ENCODE results near the gene SYT15. TPM values are rescaled to one million over a fixed set of nuclear protein-coding genes. Genes with fewer than 3 reads are reported as not detected.
"Not testable (repeated sequence)": the region's sequence is repeated elsewhere in the genome, so short reads cannot be mapped to it uniquely, and the experiment has no call there.

The SYT15 gene
- total RNA-seq (2022) (1.5 and 2.2 TPM in 2 replicates), Bru-seq, nascent RNA (percentile 6 among the genes with signal in this experiment), BruChase-seq, experiment 1, labeled RNA remaining after a 6-hour chase (percentile 20 among the genes with signal in this experiment), BruChase-seq, experiment 2, labeled RNA remaining after a 2-hour chase (percentile 17 among the genes with signal in this experiment)
- long read RNA-seq = 0 reads

DNA sequence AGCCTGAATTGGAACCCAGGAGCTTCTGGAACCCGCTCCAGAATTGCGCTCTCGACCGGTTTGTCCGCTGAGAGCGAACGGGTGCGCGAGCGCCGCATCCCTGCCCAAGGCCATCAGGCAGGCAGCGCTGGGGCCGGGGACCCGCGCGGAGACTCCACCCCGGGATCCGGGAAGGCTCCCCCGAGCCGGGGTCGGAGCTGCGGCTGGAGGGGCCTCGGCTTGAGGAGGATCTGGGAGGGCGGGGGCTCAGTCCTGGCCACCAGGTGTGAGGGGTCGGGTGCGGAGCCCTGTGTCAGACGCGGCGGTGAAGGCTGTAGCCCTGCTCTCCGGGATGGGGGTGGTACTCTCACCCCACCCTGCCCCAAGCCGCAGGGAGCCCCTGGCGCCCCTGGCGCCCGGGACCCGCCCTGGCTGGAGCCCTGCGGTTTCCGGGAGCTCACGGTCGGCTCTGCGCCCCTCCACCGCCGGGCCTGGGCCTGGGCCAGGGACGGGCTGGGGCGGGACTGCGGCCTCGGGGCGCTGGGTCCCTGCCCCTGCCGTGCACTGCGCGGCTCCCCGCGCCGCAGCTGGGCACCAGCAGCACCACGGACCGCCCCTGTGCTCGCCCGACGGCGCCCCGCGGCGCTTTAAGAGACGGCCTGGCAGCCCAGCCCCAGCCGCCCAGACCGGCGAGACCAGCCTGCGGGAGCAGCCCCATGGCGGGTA is at the start of gene SYT15:
Gene SYT15, plus strand, starts transcription at position 655 of the 705 bp plus-strand sequence. Its CDS starts 41 bp downstream, at position 696.
- intact Hi-C loops (cut with micrococcal nuclease; ENCODE audit: unreplicated experiment); BruUV-seq (replicated peaks); H3K4me3 Mint-ChIP-seq (ENCODE audit: low read depth, unreplicated experiment); H3K4me1 Mint-ChIP-seq (ENCODE audit: low read depth, unreplicated experiment); DNase-seq; H3K36me3 Mint-ChIP-seq (ENCODE audit: insufficient read depth, unreplicated experiment); H3K9me3 Mint-ChIP-seq (ENCODE audit: low read depth, unreplicated experiment); CTCF ChIA-PET; H3K27me3 Mint-ChIP-seq (ENCODE audit: unreplicated experiment); H3K27ac Mint-ChIP-seq (ENCODE audit: unreplicated experiment): not testable (repeated sequence)

DNA sequence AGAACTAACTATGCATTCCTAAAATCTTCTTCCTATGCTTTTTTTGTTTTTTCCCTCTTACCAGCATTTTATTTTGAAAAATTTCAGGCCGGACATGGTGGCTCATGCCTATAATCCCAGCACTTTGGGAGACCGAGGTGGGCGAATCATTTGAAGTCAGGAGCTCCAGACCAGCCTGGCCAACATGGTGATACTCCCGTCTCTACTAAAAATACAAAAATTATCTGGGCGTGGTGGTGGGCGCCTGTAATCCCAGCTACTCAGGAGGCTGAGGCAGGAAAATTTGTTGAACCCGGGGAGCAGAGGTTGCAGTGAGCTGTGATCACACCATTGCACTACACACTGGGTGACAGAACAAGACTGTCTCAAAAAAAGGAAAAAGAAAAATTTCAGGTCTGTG is 49.2 kb upstream of the SYT15 start:
- H3K4me3 Mint-ChIP-seq (ENCODE audit: low read depth, unreplicated experiment); BruUV-seq (replicated peaks); intact Hi-C loops (cut with micrococcal nuclease; ENCODE audit: unreplicated experiment); H3K27me3 Mint-ChIP-seq (ENCODE audit: unreplicated experiment); H3K36me3 Mint-ChIP-seq (ENCODE audit: insufficient read depth, unreplicated experiment); H3K9me3 Mint-ChIP-seq (ENCODE audit: low read depth, unreplicated experiment); H3K27ac Mint-ChIP-seq (ENCODE audit: unreplicated experiment); DNase-seq; H3K4me1 Mint-ChIP-seq (ENCODE audit: low read depth, unreplicated experiment): not testable (repeated sequence)
- CTCF ChIA-PET = interaction anchor here (0.6 to 2.8 kb wide), 3 partner anchors 9 to 268 kb away, joined by 3 to 14 read pairs (median 11); no protein-coding TSS in a partner anchor

DNA sequence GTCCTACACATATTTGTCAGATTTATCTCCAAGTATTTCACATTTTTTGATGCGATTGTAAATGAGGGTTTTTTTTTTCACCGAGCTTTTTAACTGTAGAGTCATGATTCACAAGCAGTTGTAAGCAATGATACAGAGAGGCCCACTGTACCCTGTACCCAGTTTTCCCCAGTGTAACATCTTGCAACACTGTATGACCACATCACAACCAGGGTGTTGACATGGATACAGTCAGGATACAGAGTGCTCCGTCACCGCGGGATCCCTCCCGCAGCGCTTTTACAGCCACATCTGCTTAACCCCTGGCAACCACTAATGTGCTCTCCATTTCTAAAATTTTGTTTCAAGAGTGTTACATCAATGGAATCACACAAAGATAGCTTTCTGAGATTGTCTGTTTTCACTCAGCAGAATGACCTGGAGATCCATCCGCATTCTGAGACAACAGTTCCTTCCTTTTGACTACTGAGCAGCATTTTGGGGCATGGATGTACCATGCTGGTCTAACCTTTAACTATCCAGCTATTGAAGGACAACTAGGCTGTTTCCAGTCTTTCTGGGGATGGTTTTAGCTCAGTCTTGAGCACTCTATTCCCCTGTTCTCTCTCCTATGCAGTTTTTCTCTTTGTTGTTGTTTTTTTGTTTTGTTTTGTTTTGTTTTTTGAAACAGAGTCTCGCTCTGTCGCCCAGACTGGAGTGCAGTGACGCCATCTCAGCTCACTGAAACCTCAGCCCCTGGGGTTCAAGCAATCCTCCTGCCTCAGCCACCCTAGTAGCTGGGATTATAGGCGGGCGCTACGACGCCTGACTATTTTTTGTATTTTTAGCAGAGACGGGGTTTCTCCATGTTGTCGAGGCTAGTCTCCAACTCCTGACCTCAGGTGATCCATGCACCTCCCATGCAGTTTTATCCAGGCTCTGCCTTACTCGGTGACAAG is 48.4 kb upstream of the SYT15 start:
- no peaks in the 10 kb centered on the region for H3K9me3 Mint-ChIP-seq (ENCODE audit: low read depth, unreplicated experiment)
- no TSS peak for BruUV-seq (replicated peaks)
- TF ChIP-seq, protein P1, sequence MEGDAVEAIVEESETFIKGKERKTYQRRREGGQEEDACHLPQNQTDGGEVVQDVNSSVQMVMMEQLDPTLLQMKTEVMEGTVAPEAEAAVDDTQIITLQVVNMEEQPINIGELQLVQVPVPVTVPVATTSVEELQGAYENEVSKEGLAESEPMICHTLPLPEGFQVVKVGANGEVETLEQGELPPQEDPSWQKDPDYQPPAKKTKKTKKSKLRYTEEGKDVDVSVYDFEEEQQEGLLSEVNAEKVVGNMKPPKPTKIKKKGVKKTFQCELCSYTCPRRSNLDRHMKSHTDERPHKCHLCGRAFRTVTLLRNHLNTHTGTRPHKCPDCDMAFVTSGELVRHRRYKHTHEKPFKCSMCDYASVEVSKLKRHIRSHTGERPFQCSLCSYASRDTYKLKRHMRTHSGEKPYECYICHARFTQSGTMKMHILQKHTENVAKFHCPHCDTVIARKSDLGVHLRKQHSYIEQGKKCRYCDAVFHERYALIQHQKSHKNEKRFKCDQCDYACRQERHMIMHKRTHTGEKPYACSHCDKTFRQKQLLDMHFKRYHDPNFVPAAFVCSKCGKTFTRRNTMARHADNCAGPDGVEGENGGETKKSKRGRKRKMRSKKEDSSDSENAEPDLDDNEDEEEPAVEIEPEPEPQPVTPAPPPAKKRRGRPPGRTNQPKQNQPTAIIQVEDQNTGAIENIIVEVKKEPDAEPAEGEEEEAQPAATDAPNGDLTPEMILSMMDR (IDR thresholded peaks at IDR 0.05; ENCODE audit: unreplicated experiment) = no peak
- no peaks in the 10 kb centered on the region for H3K36me3 Mint-ChIP-seq (ENCODE audit: insufficient read depth, unreplicated experiment)
- H3K4me3 Mint-ChIP-seq (ENCODE audit: low read depth, unreplicated experiment) = no peak overlapping the region
- no peak for DNase-seq
- no peaks in the 10 kb centered on the region for H3K4me1 Mint-ChIP-seq (ENCODE audit: low read depth, unreplicated experiment)
- CTCF ChIA-PET = interaction anchor here (0.6 to 2.8 kb wide), 4 partner anchors 9 to 269 kb away, joined by 3 to 14 read pairs (median 7); no protein-coding TSS in a partner anchor
- no peak overlapping the region for H3K27ac Mint-ChIP-seq (ENCODE audit: unreplicated experiment)
- intact Hi-C loops (cut with micrococcal nuclease; ENCODE audit: unreplicated experiment) = no loop called here
- H3K27me3 Mint-ChIP-seq (ENCODE audit: unreplicated experiment) = no peaks in the 10 kb centered on the region

DNA sequence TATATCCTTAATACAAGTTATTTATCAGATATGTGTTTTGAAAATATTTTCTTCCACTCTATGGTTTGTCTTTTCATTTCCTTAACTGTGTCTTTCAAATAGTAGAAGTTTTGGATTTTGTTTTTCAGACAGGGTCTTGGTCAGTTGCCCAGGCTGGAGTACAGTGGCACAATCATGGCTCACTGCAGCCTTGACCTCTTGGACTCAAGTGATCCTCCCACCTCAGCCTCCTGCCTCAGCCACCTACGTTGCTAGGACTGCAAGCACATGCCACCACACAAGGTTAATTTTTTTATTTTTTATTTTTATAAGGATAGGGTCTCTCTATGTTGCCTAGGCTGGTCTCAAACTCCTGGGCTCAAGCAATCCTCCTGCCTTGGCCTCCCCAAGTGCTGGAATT is 46.7 kb upstream of the SYT15 start:
- H3K27me3 Mint-ChIP-seq (ENCODE audit: unreplicated experiment); H3K27ac Mint-ChIP-seq (ENCODE audit: unreplicated experiment); DNase-seq; H3K4me3 Mint-ChIP-seq (ENCODE audit: low read depth, unreplicated experiment); BruUV-seq (replicated peaks); H3K4me1 Mint-ChIP-seq (ENCODE audit: low read depth, unreplicated experiment); H3K36me3 Mint-ChIP-seq (ENCODE audit: insufficient read depth, unreplicated experiment); intact Hi-C loops (cut with micrococcal nuclease; ENCODE audit: unreplicated experiment); H3K9me3 Mint-ChIP-seq (ENCODE audit: low read depth, unreplicated experiment): not testable (repeated sequence)
- CTCF ChIA-PET = interaction anchor here (0.6 kb wide), 1 partner anchor 394 kb away, joined by 3 read pairs; no protein-coding TSS in a partner anchor

DNA sequence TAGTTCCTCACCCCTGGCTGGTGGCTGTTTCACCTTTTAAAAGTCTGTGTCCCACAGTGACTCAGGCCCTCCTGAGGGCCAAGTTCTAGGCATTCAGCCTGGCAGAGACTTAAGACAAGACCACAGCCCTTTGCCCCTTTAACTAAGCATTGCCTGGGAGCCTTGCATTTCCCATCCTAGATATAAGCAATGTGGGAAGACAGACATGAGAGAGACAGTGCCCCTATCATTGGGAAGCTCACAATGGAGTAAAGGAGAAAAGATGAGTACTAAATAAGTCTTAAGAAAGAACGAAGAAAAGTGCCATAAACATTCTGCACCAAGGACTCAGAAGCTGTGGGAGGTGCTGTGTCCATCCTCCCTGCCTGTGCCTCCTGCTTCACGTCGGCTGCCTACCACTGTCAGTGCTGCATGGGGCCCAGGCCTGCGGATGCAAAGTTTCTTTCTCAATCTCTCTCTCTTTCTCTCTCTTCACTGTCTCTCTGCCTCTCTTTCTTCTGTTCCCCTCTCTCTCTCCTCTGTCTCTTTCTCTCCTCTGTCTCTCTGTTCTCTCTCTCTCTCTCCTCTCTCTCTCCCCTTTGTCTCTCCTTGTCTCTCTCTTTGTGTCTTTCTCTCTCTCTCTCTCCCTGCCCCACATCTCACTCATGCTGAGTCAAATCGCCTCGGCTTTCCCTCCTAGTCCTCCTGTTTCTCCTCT is 44.0 kb upstream of the SYT15 start:
- Mint-ChIP-seq H3K4me3 (ENCODE audit: low read depth, unreplicated experiment) (no peak overlapping the region), H3K27me3 (ENCODE audit: unreplicated experiment) (no peaks in the 10 kb centered on the region), H3K36me3 (ENCODE audit: insufficient read depth, unreplicated experiment) (peaks cover 2% of the 10 kb centered on the region), H3K27ac (ENCODE audit: unreplicated experiment) (no peak overlapping the region), H3K9me3 (ENCODE audit: low read depth, unreplicated experiment) (no peaks in the 10 kb centered on the region), H3K4me1 (ENCODE audit: low read depth, unreplicated experiment) (peaks cover 19% of the 10 kb centered on the region)
- DNase-seq = no peak
- no TSS peak for BruUV-seq (replicated peaks)
- intact Hi-C loops (cut with micrococcal nuclease; ENCODE audit: unreplicated experiment) = no loop called here
- CTCF ChIA-PET = no interaction called here
- TF ChIP-seq, protein P1 (IDR thresholded peaks at IDR 0.05; ENCODE audit: unreplicated experiment) = no peak
